Memory B cell (primary cell): ENCODE measurements around the gene ZFHX2.

Experiments
- ATAC-seq: fragments of 150-1000 bp; cut with Tn5 transposase; 2 replicates; pipeline ENCODE4 v1.10.0; 2021; ENCODE audit warnings: low read depth, mild to moderate bottlenecking, moderate library complexity
- DNase-seq, 2 donors: peaks; one replicate each; pipeline ENCODE4 v3.0.0; 2022; ENCODE audit warnings: low spot score in 2 of 2
- H3K27ac Mint-ChIP-seq: one replicate; pipeline ENCODE4 v1.8.0; 2022; ENCODE audit warnings: mild to moderate bottlenecking, moderate library complexity, mixed read lengths
- H3K27me3 Mint-ChIP-seq: one replicate; pipeline ENCODE4 v1.8.0; 2022; ENCODE audit warnings: mixed read lengths
- H3K36me3 Mint-ChIP-seq: one replicate; pipeline ENCODE4 v1.8.0; 2022; ENCODE audit warnings: mild to moderate bottlenecking, mixed read lengths
- H3K4me1 Mint-ChIP-seq: one replicate; pipeline ENCODE4 v1.8.0; 2022; ENCODE audit warnings: mixed read lengths
- H3K4me3 Mint-ChIP-seq: one replicate; pipeline ENCODE4 v1.8.0; 2022; ENCODE audit warnings: mild to moderate bottlenecking, moderate library complexity, mixed read lengths
- H3K9me3 Mint-ChIP-seq: one replicate; pipeline ENCODE4 v1.8.0; 2022; ENCODE audit warnings: mixed read lengths

Gene ZFHX2

GRCh38 chr14:23579739-23580138, 28.2 kb upstream of the ZFHX2 start:
- ATAC-seq (no peak), DNase-seq (no peak)
- no peak overlapping the region for H3K4me3 Mint-ChIP-seq
- H3K27me3 Mint-ChIP-seq: peaks cover 32% of the 10 kb centered on the region
- peaks cover 17% of the 10 kb centered on the region for H3K4me1 Mint-ChIP-seq
- H3K36me3 Mint-ChIP-seq: no peaks in the 10 kb centered on the region
- H3K27ac Mint-ChIP-seq: no peak overlapping the region
- no peaks in the 10 kb centered on the region for H3K9me3 Mint-ChIP-seq

- Mint-ChIP-seq H3K36me3 (no peaks in the 10 kb centered on the region), H3K27ac (no peak overlapping the region), H3K4me3 (no peak overlapping the region), H3K9me3 (no peaks in the 10 kb centered on the region), H3K27me3 (peaks cover 33% of the 10 kb centered on the region), H3K4me1 (peaks cover 17% of the 10 kb centered on the region)
- ATAC-seq (no peak), DNase-seq (no peak)
These were observed 27.7 kb upstream of the ZFHX2 start for GRCh38 chr14:23579311-23579630.

DNA sequence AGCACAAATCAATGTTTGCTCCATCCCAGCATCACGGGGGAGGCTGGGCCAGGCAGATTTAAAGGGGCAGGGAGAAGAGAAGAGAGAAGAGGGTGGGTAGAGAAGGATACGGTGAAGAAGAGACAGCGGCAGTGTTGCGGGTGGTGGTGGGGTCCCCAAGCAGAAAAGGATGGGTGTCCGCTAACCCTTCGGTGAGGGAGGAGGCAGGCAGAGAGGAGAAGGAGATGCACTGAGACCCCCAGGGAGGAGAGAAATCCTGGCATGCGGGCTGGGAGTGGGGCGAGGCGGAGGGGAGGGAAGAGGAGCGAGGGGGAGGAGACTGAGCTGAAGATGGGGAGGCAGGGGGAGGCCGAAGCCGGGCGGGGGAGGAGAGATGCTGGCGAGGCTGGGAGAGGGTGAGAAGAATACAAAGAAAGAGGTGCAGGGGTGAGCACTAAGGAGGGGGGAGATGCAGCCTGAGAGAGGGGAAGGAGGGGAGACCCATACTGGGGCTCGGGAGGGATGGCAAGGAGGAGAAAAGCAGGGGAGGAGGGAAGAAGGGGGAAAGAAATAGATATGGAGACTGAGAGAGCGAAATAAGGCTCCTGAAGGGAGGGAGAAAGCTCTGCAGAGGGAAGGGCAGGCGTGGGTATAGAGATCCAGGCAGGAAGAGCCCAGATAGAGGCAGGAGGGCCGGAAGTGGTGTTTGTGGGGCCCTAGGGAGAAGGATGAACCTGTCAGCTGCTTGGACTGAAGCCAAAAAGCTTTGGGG, 27.2 kb upstream of the ZFHX2 start, which contains the start of gene JPH4:
Gene JPH4, minus strand, starts transcription at position 231 of the 751 bp plus-strand sequence. CDS start 1,337 bp downstream, outside the sequence.
- H3K27ac Mint-ChIP-seq: peak within 1 kb of the TSS; percentile 70
- H3K9me3 Mint-ChIP-seq: no peaks in the 10 kb centered on the region
- H3K36me3 Mint-ChIP-seq: no peaks in the 10 kb centered on the region
- no peak for ATAC-seq
- DNase-seq: peak in 1 of 2 donors; percentile 9
- no peak within 1 kb of the TSS for H3K4me3 Mint-ChIP-seq
- H3K27me3 Mint-ChIP-seq: peaks cover 32% of the 10 kb centered on the region
- peaks cover 17% of the 10 kb centered on the region for H3K4me1 Mint-ChIP-seq

- peak; percentile 73 for ATAC-seq
- H3K36me3 Mint-ChIP-seq: no peaks in the 10 kb centered on the region
- no peak overlapping the region for H3K4me3 Mint-ChIP-seq
- peaks cover 37% of the 10 kb centered on the region for H3K27me3 Mint-ChIP-seq
- H3K27ac Mint-ChIP-seq: peak overlapping the region; percentile 70
- DNase-seq: no peak
- H3K9me3 Mint-ChIP-seq: no peaks in the 10 kb centered on the region
- peaks cover 17% of the 10 kb centered on the region for H3K4me1 Mint-ChIP-seq
These were observed 26.3 kb upstream of the ZFHX2 start for GRCh38 chr14:23577710-23578392.

GRCh38 chr14:23577004-23577681, 25.6 kb upstream of the ZFHX2 start:
- ATAC-seq (peak; percentile 23), DNase-seq (no peak)
- no peak overlapping the region for H3K27ac Mint-ChIP-seq
- H3K4me1 Mint-ChIP-seq: peaks cover 17% of the 10 kb centered on the region
- peaks cover 43% of the 10 kb centered on the region for H3K27me3 Mint-ChIP-seq
- H3K9me3 Mint-ChIP-seq: no peaks in the 10 kb centered on the region
- H3K4me3 Mint-ChIP-seq: peak overlapping the region; percentile 73
- H3K36me3 Mint-ChIP-seq: no peaks in the 10 kb centered on the region

DNA sequence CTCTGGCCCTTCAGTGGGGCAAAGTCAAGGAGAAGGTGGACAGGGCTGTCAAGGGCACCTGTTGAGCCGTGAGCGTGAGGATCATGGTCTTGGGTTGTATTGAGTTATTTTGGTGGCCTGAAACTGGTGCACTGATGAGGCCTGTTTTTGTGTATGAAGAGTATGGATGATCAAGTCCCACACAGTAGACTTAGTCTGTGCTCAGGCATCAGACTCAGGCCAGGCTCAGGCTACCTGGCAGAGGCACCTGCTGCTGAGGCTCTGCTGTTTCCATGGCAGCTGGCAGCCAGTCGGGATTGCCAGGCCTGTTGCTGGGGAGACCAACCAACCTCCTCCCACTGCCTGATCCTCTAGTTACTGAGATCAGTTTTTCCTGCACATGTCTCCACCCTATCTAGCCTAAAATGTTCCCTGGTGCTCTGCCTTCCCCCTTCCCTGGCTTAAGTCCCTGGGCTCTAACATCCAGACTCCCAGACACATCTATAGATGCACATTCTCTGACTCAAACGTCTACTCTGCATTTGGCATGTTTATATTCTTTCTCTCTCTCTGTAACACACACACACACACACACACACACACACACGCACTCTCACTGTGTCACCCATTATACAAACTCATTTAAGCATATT, 21.9 kb upstream of the ZFHX2 start:
- H3K27ac Mint-ChIP-seq: no peak overlapping the region
- ATAC-seq (no peak), DNase-seq (no peak)
- no peaks in the 10 kb centered on the region for H3K36me3 Mint-ChIP-seq
- H3K27me3 Mint-ChIP-seq: peaks cover 36% of the 10 kb centered on the region
- peaks cover 19% of the 10 kb centered on the region for H3K4me1 Mint-ChIP-seq
- H3K4me3 Mint-ChIP-seq: no peak overlapping the region
- no peaks in the 10 kb centered on the region for H3K9me3 Mint-ChIP-seq

DNA sequence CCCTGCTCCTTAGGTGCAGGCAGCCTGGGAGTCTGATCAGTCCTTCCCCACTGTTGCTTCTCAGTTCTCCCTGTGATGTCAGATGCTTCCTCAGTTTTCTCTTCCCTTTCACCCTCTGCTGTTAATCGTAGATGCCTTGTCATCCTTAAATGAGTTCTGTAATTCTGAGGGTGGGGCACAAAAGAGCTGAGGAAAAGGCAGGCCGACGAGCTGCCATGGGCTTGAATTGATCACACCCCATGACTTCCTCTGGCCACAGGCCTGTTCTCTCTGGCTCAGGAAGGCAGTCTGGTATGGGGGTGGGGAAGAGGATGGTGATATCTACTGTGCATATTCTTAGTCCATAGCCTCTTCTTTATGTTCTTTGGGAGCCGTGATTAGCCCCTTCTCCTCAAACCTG, 21.3 kb upstream of the ZFHX2 start:
- Mint-ChIP-seq H3K36me3 (no peaks in the 10 kb centered on the region), H3K4me1 (peaks cover 18% of the 10 kb centered on the region)

GRCh38 chr14:23572524-23572828, 20.9 kb upstream of the ZFHX2 start:
- DNase-seq: no peak
- no peaks in the 10 kb centered on the region for H3K36me3 Mint-ChIP-seq
- no peaks in the 10 kb centered on the region for H3K9me3 Mint-ChIP-seq
- H3K4me3 Mint-ChIP-seq: no peak overlapping the region
- ATAC-seq: no peak
- peaks cover 29% of the 10 kb centered on the region for H3K27me3 Mint-ChIP-seq
- H3K27ac Mint-ChIP-seq: no peak overlapping the region
- peaks cover 18% of the 10 kb centered on the region for H3K4me1 Mint-ChIP-seq

More for the DNA sequence above, 21.3 kb upstream of the ZFHX2 start:
- Mint-ChIP-seq H3K4me3 (no peak overlapping the region), H3K9me3 (no peaks in the 10 kb centered on the region), H3K27ac (no peak overlapping the region), H3K27me3 (peaks cover 30% of the 10 kb centered on the region)
- ATAC-seq: no peak
- no peak for DNase-seq

- H3K27ac Mint-ChIP-seq: no peak overlapping the region
These were observed 20.3 kb upstream of the ZFHX2 start for GRCh38 chr14:23571701-23572523.

GRCh38 chr14:23570806-23571483, 19.4 kb upstream of the ZFHX2 start:
- no peaks in the 10 kb centered on the region for H3K9me3 Mint-ChIP-seq
- peaks cover 23% of the 10 kb centered on the region for H3K27me3 Mint-ChIP-seq
- DNase-seq: no peak
- no peak overlapping the region for H3K4me3 Mint-ChIP-seq
- H3K36me3 Mint-ChIP-seq: no peaks in the 10 kb centered on the region
- H3K4me1 Mint-ChIP-seq: peaks cover 17% of the 10 kb centered on the region
- ATAC-seq: no peak
- H3K27ac Mint-ChIP-seq: no peak overlapping the region

More at GRCh38 chr14:23571701-23572523, 20.3 kb upstream of the ZFHX2 start:
- DNase-seq: no peak
- ATAC-seq: no peak
- H3K4me3 Mint-ChIP-seq: no peak overlapping the region
- peaks cover 18% of the 10 kb centered on the region for H3K4me1 Mint-ChIP-seq
- no peaks in the 10 kb centered on the region for H3K9me3 Mint-ChIP-seq
- H3K36me3 Mint-ChIP-seq: no peaks in the 10 kb centered on the region
- H3K27me3 Mint-ChIP-seq: peaks cover 29% of the 10 kb centered on the region

DNA sequence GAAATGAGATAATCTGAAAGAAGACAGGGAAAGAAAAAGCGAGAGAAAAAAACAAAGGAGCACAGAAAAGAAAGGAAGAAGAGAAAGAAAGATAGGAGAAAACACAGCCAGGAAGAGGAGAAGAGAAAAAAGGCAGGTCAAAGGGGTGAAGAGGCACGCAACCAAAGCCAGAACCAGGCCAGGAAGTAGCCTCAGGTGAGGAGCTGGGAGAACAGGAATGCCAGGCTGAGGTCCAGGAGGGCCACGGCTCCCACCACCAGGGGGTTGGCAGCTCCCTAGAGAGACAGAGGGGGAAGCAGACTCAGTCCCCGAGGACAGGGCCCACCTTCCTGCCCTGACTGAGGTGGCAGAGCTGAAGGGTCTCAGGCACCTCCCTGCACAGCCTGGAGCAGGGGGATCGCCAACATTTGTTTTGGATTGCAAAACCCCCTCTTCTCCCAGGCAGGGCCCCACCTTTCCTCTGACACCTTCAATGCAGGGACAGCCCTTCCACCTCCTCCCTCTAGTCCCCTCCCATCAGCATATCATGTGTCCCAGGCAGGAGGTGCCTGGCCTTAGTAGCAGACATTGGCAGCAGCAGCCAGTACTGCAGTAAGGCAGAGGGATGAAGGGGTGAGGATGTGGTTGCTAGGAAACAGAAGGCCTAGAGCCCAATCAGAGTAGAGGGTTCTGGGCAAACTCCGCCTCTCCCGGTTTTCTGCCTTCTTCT, 18.0 kb upstream of the ZFHX2 start:
- H3K27ac Mint-ChIP-seq: no peak overlapping the region
- ATAC-seq (no peak), DNase-seq (no peak)
- no peaks in the 10 kb centered on the region for H3K9me3 Mint-ChIP-seq
- no peak overlapping the region for H3K4me3 Mint-ChIP-seq
- H3K4me1 Mint-ChIP-seq: peaks cover 23% of the 10 kb centered on the region
- peaks cover 17% of the 10 kb centered on the region for H3K27me3 Mint-ChIP-seq
- peaks cover 3% of the 10 kb centered on the region for H3K36me3 Mint-ChIP-seq

- Mint-ChIP-seq H3K27ac (peak overlapping the region; percentile 5), H3K27me3 (peaks cover 16% of the 10 kb centered on the region), H3K36me3 (peaks cover 10% of the 10 kb centered on the region), H3K4me3 (peak overlapping the region; percentile 100), H3K9me3 (no peaks in the 10 kb centered on the region), H3K4me1 (peaks cover 28% of the 10 kb centered on the region)
- ATAC-seq (no peak), DNase-seq (no peak)
These were observed 17.2 kb upstream of the ZFHX2 start for GRCh38 chr14:23568600-23569331.
